HEK293 (cell line): ENCODE data around the gene STK4.

Experiments used
- CTCF ChIP-seq: fragments of 450-650 bp; formaldehyde crosslinking; IDR thresholded peaks from 2 replicates; pipeline ENCODE4 v1.5.1; 2016; ENCODE audit warnings: missing biosample characterization, missing genetic modification characterization
- ZNF433 ChIP-seq: fragments of 450-650 bp; formaldehyde crosslinking; IDR thresholded peaks from 2 replicates; pipeline ENCODE4 v1.5.1; 2016; ENCODE audit warnings: missing biosample characterization, missing genetic modification characterization, low read depth

GRCh38 chr20:44997171-44997570 lies 30.9 kb downstream of the STK4 start:
- TF ChIP-seq ZNF433 (tag by site-specific recombination): no peak
- TF ChIP-seq CTCF (tag by site-specific recombination): no peak
